K562 (cell line): ENCODE results near the gene TRNAU1AP. TPM values are rescaled to one million over a fixed set of nuclear protein-coding genes. Genes with fewer than 3 reads are reported as not detected.

Experiments
- CBX8 ChIP-seq: fragments of 200-600 bp; sonication (generic); IDR thresholded peaks from 2 replicates; pipeline ENCODE4 v1.6.1; 2012; ENCODE audit warnings: borderline replicate concordance, mixed run types, low read depth, mild to moderate bottlenecking, moderate library complexity, mixed read lengths, low read length, control low read depth, inconsistent platforms; ENCODE audit not compliant: poor library complexity, severe bottlenecking; ENCODE audit errors: extremely low read depth
- CCNT2 ChIP-seq: IDR thresholded peaks from 2 replicates; pipeline ENCODE4 v1.6.1; 2011; ENCODE audit warnings: borderline replicate concordance, low read depth, mild to moderate bottlenecking, moderate library complexity, mixed read lengths, low read length; ENCODE audit not compliant: insufficient read length; ENCODE audit errors: extremely low read depth
- CHD2 ChIP-seq: IDR thresholded peaks from 2 replicates; pipeline ENCODE4 v1.6.1; 2011; ENCODE audit warnings: low read depth, low read length
- CREB1 ChIP-seq, 2 experiments: sonication (generic) in 1 of 2; formaldehyde crosslinking in 1 of 2; IDR thresholded peaks; 2 replicates each; pipeline versions ENCODE4 v1.6.1 to v1.8.0; 2012 to 2022; ENCODE audit warnings: inconsistent platforms in 1 of 2, mild to moderate bottlenecking in 1 of 2, missing genetic modification reagents in 1 of 2, moderate library complexity in 1 of 2
- GABPB2 ChIP-seq: fragments of 250-450 bp; sonication (Bioruptor Pico); conservative IDR thresholded peaks from 2 replicates; pipeline ENCODE4 v1.5.1; 2021; ENCODE audit warnings: mild to moderate bottlenecking
- HDAC8 ChIP-seq: fragments of 450-650 bp; IDR thresholded peaks from 2 replicates; pipeline ENCODE4 v1.6.1; 2016; ENCODE audit warnings: mild to moderate bottlenecking, missing genetic modification characterization, moderate library complexity, missing compliant biosample characterization
- KLF1 ChIP-seq: fragments of 450-650 bp; IDR thresholded peaks from 2 replicates; pipeline ENCODE4 v1.6.1; 2016; ENCODE audit warnings: missing genetic modification characterization, missing compliant biosample characterization
- NR1H2 ChIP-seq: sonication (generic); formaldehyde crosslinking; IDR thresholded peaks from 2 replicates; pipeline ENCODE4 v1.4.0; 2020; ENCODE audit warnings: mild to moderate bottlenecking, missing genetic modification reagents
- SNIP1 ChIP-seq: fragments of 450-650 bp; IDR thresholded peaks from 2 replicates; pipeline ENCODE4 v1.7.1; 2017; ENCODE audit warnings: low read depth, mild to moderate bottlenecking
- STAT5A ChIP-seq: IDR thresholded peaks from 2 replicates; pipeline ENCODE4 v1.6.1; 2012; ENCODE audit warnings: low read length, inconsistent platforms, borderline replicate concordance
- ZNF232 ChIP-seq: sonication (generic); formaldehyde crosslinking; IDR thresholded peaks from 2 replicates; pipeline ENCODE4 v1.8.0; 2022; ENCODE audit warnings: mild to moderate bottlenecking, missing genetic modification reagents
- polyA plus RNA-seq, 8 experiments: library from polyadenylated mRNA; depleted of rRNA in 4 of 8; stranded (reverse) in 5 of 8; unstranded in 3 of 8; fragments of >200 nt; fragmentation: Nextera tagmentation in 2 of 8; fragmentation: Illumina TruSeq in 1 of 8; extraction: Ambion mirVana in 2 of 8; extraction: Trizol in 1 of 8; gene quantifications; 2 replicates each; pipeline versions ENCODE4 v1.2.1 to v1.2.3, GENCODE V29; 2011 to 2014; ENCODE audit warnings: inconsistent platforms in 1 of 8, missing spikeins in 1 of 8
- total RNA-seq, 7 experiments: library from RNA; depleted of rRNA in 6 of 7; stranded (reverse); fragments of >200 nt in 6 of 7; fragmentation: Illumina TruSeq in 2 of 7; extraction: Trizol in 2 of 7; gene quantifications; 2 replicates each; pipeline versions ENCODE4 v1.2.1 to v1.2.3, GENCODE V29; 2011 to 2021; ENCODE audit warnings: low replicate concordance in 1 of 7
- TF ChIP-seq, protein P1 (sequence below), 2 experiments: fragments of 450-650 bp in 1 of 2; sonication (generic) in 1 of 2; formaldehyde crosslinking in 1 of 2; IDR thresholded peaks; 2 replicates each; pipeline versions ENCODE4 v1.7.1 to v1.9.0; 2016 to 2022; ENCODE audit warnings: inconsistent platforms in 1 of 2, mild to moderate bottlenecking in 1 of 2, missing genetic modification reagents in 1 of 2
- TF ChIP-seq, protein P2 (sequence below): fragments of 450-650 bp; IDR thresholded peaks from 2 replicates; pipeline ENCODE4 v1.6.1; 2016; ENCODE audit warnings: antibody characterized with exemption
- TF ChIP-seq, protein P3 (sequence below), 2 experiments: fragments of 450-650 bp in 1 of 2; IDR thresholded peaks; 2 replicates each; pipeline ENCODE4 v1.6.1; 2011 to 2017; ENCODE audit warnings: low read depth in 2 of 2, antibody characterized with exemption in 1 of 2, borderline replicate concordance in 1 of 2, low read length in 1 of 2, mild to moderate bottlenecking in 1 of 2, mixed read lengths in 1 of 2; ENCODE audit not compliant: control insufficient read depth in 1 of 2

TRNAU1AP gene
- total and polyA plus RNA-seq, 9 of the 15 experiments (the other 6 are each of a cell fraction or from before 2014, with no cell fraction given): 34.9 to 110 (median 46.3) TPM

DNA sequence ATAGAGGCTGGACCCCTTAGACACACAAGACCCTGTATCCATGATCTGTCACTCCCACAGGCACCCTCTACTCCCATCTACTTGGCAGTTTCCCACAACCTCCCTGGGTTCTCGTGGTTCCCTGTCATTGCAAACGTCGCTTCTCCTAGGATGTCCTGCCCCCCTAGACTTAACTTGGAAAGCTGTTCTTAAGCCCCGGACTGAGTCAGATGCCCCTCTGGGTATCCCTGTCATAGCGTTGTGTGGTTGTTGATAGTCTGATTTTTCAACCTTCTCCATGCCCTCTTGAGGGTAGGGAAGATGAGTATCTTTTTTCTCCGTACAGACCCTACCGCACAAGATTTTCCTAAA, 35.3 kb upstream of the TRNAU1AP start (continued):
- TF ChIP-seq, protein P1, sequence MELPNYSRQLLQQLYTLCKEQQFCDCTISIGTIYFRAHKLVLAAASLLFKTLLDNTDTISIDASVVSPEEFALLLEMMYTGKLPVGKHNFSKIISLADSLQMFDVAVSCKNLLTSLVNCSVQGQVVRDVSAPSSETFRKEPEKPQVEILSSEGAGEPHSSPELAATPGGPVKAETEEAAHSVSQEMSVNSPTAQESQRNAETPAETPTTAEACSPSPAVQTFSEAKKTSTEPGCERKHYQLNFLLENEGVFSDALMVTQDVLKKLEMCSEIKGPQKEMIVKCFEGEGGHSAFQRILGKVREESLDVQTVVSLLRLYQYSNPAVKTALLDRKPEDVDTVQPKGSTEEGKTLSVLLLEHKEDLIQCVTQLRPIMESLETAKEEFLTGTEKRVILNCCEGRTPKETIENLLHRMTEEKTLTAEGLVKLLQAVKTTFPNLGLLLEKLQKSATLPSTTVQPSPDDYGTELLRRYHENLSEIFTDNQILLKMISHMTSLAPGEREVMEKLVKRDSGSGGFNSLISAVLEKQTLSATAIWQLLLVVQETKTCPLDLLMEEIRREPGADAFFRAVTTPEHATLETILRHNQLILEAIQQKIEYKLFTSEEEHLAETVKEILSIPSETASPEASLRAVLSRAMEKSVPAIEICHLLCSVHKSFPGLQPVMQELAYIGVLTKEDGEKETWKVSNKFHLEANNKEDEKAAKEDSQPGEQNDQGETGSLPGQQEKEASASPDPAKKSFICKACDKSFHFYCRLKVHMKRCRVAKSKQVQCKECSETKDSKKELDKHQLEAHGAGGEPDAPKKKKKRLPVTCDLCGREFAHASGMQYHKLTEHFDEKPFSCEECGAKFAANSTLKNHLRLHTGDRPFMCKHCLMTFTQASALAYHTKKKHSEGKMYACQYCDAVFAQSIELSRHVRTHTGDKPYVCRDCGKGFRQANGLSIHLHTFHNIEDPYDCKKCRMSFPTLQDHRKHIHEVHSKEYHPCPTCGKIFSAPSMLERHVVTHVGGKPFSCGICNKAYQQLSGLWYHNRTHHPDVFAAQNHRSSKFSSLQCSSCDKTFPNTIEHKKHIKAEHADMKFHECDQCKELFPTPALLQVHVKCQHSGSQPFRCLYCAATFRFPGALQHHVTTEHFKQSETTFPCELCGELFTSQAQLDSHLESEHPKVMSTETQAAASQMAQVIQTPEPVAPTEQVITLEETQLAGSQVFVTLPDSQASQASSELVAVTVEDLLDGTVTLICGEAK (IDR thresholded peaks at IDR 0.05): no peak
- TF ChIP-seq, protein P1 (CRISPR knock-in tag; IDR thresholded peaks at IDR 0.05): no peak; the same call in 1 of the 2 replicates
- no peak for TF ChIP-seq SNIP1
- TF ChIP-seq CBX8: no peak
- TF ChIP-seq ZNF232: no peak
- TF ChIP-seq, protein P2, sequence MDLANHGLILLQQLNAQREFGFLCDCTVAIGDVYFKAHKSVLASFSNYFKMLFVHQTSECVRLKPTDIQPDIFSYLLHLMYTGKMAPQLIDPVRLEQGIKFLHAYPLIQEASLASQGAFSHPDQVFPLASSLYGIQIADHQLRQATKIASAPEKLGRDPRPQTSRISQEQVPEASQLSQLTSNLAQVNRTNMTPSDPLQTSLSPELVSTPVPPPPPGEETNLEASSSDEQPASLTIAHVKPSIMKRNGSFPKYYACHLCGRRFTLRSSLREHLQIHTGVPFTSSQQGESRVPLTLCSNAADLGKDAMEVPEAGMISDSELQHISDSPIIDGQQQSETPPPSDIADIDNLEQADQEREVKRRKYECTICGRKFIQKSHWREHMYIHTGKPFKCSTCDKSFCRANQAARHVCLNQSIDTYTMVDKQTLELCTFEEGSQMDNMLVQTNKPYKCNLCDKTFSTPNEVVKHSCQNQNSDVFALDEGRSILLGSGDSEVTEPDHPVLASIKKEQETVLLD: no peak
- no peak for TF ChIP-seq GABPB2 (CRISPR knock-in tag)
- no peak for TF ChIP-seq NR1H2 (CRISPR knock-in tag)
- TF ChIP-seq CREB1 (IDR thresholded peaks at IDR 0.05): 0 out of 2 replicates have a peak, but pooled peaks have one; percentile 4
- TF ChIP-seq CREB1 (CRISPR knock-in tag; IDR thresholded peaks at IDR 0.05): no peak
- TF ChIP-seq KLF1: no peak
- peak; percentile 14; the same call in 1 of the 2 replicates for TF ChIP-seq CHD2
- TF ChIP-seq, protein P3, sequence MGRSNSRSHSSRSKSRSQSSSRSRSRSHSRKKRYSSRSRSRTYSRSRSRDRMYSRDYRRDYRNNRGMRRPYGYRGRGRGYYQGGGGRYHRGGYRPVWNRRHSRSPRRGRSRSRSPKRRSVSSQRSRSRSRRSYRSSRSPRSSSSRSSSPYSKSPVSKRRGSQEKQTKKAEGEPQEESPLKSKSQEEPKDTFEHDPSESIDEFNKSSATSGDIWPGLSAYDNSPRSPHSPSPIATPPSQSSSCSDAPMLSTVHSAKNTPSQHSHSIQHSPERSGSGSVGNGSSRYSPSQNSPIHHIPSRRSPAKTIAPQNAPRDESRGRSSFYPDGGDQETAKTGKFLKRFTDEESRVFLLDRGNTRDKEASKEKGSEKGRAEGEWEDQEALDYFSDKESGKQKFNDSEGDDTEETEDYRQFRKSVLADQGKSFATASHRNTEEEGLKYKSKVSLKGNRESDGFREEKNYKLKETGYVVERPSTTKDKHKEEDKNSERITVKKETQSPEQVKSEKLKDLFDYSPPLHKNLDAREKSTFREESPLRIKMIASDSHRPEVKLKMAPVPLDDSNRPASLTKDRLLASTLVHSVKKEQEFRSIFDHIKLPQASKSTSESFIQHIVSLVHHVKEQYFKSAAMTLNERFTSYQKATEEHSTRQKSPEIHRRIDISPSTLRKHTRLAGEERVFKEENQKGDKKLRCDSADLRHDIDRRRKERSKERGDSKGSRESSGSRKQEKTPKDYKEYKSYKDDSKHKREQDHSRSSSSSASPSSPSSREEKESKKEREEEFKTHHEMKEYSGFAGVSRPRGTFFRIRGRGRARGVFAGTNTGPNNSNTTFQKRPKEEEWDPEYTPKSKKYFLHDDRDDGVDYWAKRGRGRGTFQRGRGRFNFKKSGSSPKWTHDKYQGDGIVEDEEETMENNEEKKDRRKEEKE (IDR thresholded peaks at IDR 0.05; ENCODE audit: borderline replicate concordance in 1 of 2, control insufficient read depth in 1 of 2, low read depth in 2 of 2, low read length in 1 of 2): no peak
- no peak for TF ChIP-seq HDAC8 (tag)
- no peak for TF ChIP-seq STAT5A
- TF ChIP-seq CCNT2: no peak
